GM21515 (cell line): Measurements from ENCODE around the gene SATB2.

ENCODE experiments used
- ATAC-seq: cut with Tn5 transposase; IDR thresholded peaks from one replicate; pipeline ENCODE4 v1.9.1; 2021; ENCODE audit not compliant: unreplicated experiment

The SATB2 gene

DNA sequence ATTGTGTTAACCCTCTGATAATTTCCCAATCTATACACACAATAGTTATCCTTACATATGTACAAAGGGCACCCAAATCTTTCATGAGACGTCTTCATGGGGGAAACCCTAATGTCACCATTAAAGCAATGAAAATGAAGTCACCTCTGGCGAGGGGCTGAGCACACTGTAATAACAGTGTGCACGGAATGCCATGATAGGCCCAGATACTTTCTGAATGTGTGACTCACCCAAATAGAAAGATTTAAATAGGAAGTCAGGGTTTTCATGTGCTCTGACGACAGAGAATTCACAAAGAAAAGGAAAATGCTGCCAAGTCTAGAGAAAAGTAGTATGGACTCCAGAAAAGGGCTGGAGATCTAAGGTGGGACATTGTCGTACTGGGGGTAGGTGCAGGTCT, 128.3 kb downstream of the SATB2 start:
- no peak for ATAC-seq

DNA sequence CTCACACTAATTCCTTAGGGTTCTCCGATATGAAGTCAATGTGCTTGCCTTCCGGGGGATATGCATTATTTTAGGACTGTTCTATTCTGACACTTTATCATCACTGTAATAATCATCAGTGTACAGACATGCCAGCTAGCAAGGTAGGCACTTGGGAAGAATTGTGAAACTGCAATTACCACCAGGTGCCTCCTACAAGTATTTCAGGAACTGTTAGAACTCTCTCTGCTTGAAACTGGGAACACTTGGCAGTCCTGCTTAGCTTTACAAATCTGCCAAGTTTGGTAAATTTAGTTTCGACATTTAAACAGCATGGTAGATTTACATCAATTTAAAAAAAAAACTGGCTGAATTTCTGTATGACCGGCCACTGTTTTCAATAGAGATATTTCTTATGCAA, 128.7 kb downstream of the SATB2 start:
- no peak for ATAC-seq

DNA sequence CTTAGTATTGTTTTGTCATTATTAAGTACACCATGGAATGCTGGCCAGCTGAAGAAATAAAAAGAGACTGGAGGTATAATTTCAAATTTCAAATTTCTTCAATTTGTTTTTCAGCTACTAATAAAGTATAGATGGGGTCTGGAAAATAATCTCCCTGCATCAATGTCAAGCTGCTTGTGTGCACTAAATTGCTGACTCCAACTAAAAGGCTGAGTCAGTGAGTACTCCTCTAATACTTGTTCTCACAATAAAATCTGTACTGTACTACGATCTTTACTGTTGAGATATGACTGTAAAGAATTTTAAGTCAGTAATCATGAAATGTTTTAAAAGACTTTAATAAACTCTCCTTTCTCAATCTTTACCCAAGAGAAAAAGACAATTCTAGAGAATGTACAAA, 131.9 kb downstream of the SATB2 start:
- ATAC-seq = no peak

DNA sequence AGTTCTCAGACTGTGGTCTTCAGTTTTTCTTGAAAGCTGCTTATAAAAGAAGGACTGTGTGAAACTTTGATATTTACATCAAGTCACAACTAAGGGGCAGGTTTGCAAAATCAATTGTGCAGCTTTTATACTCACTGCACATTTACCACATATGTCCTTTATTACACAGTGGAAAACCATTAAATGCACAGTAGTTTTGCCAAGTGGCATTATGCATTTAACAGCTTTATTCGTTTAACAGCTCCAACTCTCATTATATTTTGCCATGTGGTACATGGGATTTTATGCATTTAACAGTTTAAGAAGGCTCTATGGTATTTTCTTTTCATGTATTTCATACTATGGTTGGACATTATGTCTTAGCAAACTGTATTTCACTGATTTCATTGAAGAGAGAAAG, 135.6 kb downstream of the SATB2 start:
- no peak for ATAC-seq

DNA sequence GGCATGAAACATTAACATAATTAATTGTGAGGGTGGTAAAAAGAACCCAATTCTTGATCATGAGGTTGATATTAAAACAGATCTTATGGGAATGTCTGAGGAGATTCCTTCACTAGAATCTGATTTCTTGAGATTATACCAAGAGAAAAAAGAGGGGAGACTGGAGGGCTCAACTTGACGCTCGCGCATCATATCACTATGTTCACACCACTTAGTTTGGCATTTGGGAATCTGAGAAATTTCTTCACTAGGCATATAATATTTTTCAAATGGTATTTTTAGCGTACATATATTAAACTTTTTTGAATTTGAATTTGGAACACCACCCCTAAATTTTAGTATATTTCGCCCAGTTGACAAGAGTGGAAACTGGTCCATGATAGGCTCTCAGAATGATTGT, 140.1 kb downstream of the SATB2 start:
- no peak for ATAC-seq

DNA sequence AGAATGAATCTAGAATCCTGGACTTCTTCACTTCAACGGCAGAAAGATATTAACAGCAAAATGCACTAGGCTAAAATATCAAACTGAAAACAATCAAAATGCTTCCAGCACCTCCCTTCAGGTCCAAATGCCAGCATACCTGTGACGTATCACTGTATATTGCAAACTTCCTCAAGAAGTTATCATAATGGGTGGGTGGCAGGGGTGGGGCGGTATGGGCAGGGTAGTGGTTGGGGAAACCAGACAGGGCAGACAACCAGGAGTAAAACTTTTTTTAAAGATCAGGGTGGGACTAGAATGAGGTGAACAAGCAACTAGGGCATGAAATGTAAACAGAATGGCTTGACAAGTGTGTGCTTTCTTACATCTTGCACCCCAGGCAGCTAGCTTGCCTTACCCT, 140.9 kb downstream of the SATB2 start:
- no peak for ATAC-seq

DNA sequence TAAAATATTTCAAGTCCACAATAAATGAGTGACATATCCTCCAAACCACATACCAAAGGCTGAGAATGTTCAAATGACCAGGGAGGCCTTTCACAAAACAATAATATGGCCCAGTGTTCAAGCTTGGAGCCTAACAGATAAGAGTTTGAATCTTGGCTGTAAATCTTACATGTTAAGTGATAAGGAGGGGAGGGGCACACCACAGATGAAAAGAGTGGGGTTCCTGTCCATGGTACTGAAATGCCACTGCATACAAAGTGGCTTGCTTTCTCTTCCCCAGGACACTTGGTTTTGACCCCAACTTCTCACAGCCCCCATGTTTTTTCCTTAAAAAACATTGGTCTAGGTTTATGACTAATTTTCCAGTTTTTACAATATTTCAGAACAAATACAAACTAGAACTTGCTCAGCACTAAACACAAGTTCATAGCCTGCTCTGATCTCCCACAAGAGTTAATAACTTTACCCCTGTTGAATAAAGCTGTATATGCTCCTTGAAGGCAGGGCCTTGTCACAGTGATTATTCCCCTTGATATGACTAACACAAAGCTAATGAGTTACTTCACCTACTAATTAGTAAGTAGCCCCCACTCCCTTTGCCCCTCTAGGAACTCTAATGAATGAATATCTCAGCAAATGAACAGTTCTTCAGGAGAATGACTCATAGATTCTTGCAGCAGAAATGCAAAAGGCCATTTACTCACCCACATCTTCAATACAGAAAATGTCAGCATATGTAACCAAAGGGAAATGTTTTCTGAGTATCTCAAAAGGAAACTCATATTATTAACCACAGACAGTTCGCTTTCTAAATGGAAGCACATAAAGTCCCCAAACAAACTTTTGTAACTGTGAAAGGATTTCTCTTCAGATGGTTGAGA, 142.2 kb downstream of the SATB2 start:
- ATAC-seq = no peak

DNA sequence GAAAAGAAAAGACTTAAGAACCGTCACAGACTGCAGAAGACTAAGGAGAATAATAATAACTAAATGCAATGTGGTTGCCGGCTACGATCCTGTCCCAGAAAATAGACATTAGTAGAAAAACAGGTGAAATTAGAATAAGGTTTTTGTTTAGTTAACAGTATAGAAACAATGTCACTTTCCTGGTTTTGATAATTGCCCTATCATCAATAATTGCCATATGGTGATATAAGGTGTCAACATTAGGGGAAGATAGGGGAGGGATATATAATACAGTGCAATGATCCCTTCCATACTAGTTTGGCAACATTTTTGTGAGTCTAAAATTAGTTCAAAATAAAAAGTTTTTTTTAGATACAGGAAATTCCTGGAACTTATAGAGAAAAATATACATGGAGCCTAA, 144.8 kb downstream of the SATB2 start:
- ATAC-seq = no peak

DNA sequence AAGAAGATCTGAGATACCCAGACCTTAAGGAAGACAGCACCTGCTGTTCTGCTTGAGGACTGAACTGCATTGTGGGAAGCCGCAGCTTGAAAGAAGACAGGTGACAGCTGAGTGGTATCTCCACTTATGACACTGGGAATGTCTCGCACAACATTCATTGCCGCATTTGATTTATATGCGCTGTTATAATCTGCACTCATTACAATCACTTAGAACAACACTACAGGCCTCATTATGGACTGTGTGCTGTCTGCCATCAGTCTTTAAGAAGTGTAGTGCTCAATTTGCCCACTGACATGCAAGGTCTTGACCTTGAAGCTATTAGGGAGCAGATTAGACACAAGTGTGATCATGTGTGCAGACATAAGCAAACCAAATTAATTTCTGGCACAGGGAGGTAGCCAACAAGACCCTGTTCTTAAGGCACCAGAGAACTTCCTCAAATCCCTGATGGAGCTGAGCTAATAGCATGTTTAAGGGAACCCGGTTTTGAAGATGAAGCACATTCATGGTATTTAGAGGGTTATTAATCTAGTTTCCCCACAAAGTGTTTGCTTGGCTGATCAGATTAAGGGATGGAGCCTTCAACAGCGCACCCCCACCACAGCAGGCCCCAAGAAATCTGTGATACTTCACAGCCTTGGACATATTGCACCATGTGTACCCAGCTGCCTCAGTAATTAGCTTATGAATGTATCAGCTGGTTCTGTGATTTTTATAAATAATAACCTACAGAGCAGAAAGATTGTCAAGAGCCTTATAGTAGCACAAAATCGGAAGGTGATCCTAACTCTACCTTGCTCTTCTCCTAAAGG, 146.8 kb downstream of the SATB2 start:
- ATAC-seq = no peak

DNA sequence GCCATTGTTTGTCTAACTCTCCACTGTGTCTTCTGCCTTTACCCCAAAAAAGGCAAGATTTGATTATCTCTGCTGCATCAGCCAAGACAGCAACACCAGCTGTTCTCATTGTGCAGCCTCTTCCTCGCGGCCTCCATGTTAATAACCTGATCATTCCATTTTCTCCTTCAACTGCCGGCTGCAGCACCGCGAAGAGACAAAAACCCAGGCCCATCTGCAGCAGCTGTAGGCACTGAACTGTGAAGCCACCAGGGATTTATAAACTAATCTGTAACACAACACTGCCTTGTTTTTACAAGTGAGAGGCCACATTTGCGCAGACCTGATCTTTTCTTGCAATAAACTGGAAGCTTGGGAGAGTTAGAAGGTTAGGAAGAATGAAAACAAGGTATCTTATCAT, 147.8 kb downstream of the SATB2 start:
- ATAC-seq = no peak

DNA sequence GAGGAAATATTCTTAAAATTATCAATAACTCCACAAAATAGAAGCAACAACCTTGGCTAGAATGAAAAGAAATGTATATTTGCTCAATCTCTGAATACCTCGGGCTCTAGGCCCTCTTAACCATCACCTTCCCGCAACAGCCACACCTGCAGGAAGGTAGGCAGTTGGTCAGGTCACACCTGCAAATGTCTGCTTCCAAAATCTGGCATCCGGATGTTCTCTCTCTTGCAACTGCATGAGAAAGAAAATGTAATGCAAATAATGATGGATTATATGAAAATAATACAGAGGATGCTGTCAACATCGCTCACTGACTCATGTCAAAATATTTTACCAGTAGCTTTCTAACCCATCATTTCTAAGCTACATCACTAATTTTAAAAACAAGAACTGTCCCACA, 148.3 kb downstream of the SATB2 start:
- ATAC-seq = no peak

DNA sequence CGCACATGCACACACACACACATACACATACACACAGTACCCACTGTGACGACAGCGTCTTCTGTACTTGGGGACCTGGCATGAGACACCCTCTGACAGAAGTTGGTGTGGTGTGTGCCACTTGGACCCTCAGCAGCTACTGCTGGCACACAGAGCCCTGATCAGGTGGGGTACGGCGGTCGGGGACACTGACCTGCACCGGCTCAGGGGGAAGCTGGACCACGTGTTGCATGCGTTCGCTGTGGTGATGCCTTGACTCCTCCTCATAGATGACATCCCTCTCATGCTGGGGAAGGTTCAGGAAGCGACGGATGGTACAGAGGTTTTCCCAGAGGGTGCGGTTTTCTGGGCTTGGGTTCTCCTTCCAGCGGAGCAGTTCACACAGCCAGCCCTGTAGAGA, 149.2 kb downstream of the SATB2 start:
- no peak for ATAC-seq

DNA sequence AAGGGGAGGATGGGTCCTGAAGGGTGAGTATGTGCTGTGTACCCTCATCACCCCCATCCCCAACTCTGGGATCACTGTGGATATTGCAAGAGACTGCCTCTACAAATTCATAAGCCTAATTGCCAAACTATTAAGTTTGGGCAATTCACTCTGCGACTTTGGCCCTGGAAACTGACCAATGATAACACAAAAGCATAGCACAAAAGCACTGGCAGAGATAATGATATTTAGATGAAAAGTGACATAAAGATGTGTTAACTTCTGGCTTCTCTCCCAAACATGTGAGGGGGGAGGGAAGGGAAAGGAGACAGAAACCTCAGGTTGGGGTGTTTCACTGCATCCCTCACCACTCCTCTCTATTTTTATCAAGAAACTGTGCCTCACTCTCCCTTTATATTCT, 150.3 kb downstream of the SATB2 start:
- no peak for ATAC-seq

DNA sequence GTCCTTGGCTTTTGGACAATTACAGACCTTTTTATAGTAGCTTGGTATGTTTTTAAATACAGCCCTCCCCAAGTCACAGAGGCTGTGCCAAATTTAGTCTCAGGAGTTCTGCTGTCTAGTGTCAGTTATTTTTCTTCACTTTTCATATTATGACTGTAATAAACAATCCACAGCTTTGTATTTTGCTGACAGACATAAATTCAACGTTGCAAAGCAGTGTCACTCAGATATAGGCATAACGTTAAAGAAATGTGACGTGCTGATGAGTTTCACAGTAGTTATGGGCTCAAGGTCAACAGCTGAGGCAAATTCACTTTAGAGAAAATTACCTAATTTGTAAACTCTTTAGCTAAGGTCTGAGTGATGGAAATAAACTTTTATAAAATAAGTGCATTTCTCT, 151.6 kb downstream of the SATB2 start:
- no peak for ATAC-seq

DNA sequence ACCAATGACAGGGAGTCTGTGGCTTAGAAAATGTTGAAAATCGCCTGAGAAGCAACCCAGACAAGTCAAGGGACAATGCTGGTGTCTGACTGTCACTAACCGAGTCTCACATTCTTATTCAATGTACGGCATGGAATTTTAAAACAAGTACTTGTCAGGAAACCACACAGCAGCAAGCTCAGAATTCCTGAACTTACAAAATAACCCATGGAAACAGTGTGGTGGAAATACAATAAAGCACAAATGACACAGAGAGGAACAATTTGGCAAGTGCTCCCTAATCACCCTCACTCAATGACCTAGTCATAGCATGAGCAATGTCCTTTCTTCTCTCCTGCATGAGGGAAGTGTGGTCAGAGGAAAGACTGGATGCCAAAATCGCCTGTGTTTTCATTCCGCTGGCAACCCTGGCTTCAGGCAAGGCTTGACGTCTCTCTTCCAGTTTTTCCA, 154.0 kb downstream of the SATB2 start:
- no peak for ATAC-seq

DNA sequence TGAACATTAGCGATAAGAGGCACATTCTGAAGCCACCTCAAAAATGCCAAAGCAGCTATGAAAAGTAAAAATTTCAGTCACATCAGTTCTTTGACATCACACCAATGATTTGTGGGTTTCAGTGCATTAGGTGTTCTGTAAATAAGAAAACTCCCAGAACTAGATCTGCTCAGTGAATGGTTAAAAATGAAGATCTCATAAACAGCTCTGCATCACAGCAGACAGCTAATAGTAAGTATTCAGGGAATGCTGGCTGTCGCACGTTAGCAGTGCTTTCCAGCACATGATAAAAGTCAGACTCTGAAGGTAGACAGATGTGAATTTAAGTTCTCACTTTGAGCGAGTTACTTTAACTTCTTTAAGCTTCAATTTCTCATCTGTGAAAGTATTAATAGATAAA, 154.9 kb downstream of the SATB2 start:
- ATAC-seq = no peak

DNA sequence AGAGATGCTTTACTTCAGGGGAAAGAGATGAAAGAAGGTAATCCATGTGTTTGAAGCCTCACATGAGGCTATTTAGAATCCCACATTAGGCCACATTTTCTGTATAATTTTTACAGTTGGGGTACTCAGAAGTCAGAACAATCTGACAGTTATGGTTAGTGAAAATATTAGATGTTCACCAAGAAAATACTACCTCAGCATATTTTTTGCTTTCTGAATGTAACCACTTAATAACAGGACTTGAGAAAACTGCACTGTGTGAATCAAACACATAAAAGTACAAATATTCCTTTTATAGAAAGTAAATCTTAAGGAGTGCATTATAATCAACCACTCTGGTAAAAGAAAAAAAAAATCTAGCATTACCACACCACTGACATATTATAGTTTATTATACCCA, 169.3 kb downstream of the SATB2 start:
- no peak for ATAC-seq

DNA sequence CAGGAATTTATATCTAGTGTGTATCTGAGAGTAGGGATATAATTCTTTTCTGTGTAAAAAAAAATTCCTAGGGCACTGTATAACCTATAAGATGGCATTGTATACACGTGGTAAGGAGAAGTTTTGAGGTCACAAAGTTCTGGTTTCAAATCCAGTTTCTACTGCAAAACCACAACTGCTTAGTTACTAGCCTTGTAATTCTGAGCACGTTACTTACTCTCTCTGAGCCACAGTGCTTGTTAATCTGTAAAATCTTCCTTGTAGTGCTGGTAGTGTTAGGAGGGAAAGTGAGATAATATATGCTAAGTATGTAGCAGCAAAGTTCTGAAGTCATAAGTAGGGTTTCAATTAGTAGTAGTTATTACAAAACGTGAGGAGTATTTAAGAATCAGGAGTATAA, 175.4 kb downstream of the SATB2 start:
- no peak for ATAC-seq

DNA sequence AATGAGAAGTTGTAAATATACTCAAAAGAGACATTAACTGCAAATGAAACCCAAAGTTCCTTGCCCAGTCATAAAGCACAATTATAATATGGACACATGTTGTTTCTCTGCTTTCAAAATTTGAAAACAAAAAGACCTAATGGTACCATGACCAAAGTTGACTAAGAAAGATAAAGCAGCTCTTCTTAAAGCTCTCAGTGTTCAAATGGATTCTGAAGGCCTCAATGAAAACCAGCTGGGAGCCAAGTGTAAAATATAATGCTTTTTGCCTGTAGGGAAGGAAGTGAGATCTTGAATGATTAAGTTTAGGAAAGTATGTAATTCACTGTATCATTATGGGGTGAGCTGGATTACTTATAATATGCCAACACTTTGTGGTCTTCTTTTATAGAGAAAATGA, 178.6 kb downstream of the SATB2 start:
- ATAC-seq = no peak

DNA sequence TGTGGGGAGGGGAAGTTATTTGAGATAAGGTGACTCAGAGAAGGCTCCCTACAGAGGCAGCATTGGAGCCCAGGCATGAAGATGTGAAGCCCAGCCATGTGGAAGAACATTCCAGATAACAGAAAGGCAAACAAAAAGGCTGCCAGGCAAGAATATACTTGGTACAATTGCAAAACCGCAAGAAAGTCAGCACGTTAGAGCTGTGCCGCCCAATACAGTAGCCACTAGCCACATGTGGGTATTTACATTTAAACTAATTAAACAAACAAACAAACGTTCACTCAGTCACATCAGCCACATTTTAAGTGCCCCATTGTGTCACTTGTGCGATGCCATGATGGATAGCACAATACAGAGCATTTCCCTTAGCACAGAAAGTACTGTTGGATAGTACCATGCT, 179.6 kb downstream of the SATB2 start:
- no peak for ATAC-seq

DNA sequence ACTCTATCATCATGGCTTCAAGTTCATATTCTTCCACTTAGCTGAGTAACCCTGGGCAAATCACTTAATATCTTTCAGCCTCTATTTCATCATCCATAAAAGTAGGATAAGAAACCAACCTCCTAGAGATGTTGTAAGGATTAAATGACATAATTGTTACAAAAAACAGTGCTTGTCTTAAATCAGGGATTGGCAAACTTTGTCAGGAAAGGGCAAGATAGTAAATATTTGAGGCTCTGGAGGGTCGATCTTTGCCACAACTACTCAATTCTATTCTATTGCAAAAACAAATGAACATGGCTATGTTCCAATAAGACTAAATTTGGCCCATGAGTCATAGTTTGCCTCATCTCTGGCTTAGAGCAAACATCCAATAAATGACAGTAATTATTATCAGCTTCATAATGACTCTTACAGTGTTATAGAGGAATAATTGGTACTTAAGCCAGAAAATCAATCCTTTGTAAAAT, 184.7 kb downstream of the SATB2 start:
- ATAC-seq = no peak

DNA sequence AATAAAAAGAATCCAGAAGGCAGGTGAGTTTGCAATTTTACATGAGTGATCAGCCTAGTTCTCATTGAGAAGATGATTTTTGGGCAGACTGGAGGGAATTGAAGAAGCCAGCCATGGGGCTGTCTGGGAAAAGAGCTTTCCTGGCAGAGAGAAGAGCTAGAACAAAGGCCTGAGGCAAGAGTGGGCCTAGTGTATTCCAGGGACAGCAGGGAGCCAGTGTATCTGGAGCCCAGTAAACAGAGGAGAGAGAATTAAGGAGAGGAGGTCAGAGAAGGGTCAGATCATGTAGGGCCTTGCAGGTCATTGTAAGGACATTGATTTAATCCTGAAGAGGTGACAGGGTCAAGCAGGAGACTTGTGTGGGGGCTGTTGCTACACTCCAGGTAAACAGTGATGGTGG, 195.8 kb downstream of the SATB2 start:
- no peak for ATAC-seq
